ENCODE results near the gene LRP1B. TPM values are rescaled to one million over a fixed set of nuclear protein-coding genes. Genes with fewer than 3 reads are reported as not detected.

LRP1B gene
- polyA plus RNA-seq, 1 of the 3 experiments (the other 2 are of a cell fraction) = 0.28 TPM

DNA sequence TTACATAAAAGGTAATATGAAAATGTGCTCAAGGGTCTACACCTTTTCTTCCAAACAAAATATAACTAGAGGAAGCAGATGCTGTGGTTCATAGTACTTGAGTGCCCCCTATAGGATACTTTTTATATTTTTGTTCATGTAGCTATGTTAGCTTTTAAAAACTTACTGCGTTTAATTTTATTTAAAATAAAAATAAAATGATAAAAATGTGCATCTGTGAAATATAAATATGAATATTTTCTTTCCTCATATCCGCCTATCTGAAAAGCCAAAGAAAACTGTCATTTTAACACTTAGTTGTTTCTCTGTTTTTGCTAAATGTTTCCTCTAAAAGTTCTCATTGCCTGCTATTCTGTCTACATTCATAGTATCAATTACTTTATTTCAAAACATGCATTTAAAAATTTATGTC lies 9.6 kb upstream of the LRP1B start:
- Histone ChIP-seq H3F3A (replicated peaks; ENCODE audit: insufficient read depth) (no peaks in the 10 kb centered on the region), H3K27me3 (ENCODE audit: insufficient read depth) (no peaks in the 10 kb centered on the region), H2AFZ (ENCODE audit: low read depth) (0 out of 2 replicates have a peak overlapping the region, but pooled peaks have one; percentile 11), H3K4me2 (no peak overlapping the region), H3K79me2 (ENCODE audit: insufficient read depth) (no peaks in the 10 kb centered on the region), H3K9me3 (no peaks in the 10 kb centered on the region), H3K36me3 (replicated peaks in 1 of 2; ENCODE audit: control insufficient read depth in 1 of 2, insufficient read depth in 2 of 2, low read length in 1 of 2) (no peaks in the 10 kb centered on the region), H3K27ac (ENCODE audit: low read depth in 2 of 2, low read length in 1 of 2) (peak overlapping the region in 1 of 2 experiments; percentile 81; a peak in 2 of 4 replicates), H4K20me1 (ENCODE audit: insufficient read depth) (no peaks in the 10 kb centered on the region), H3K9me2 (no peaks in the 10 kb centered on the region), H3K4me3 (ENCODE audit: low read depth in 2 of 2, low read length in 1 of 2) (no peak overlapping the region), H3K4me1 (ENCODE audit: control insufficient read depth in 1 of 2, insufficient read depth in 2 of 2, low read depth in 1 of 2, low read length in 1 of 2) (peaks cover 0 to 11% of the 10 kb centered on the region in 2 experiments; a peak in 2 of 4 replicates), H3K9ac (no peak overlapping the region)
- CTCF ChIA-PET = interaction anchor here (0.5 to 2.6 kb wide), 20 partner anchors 9 to 1276 kb away, joined by 3 to 18 read pairs (median 4); partner anchors contain the start of gene LRP1B
- DNase-seq = no peak
- WGBS (ENCODE audit: low lambda C conversion rate) = 3% methylated on average over 2 of the region's 2 CpGs
- POLR2A ChIA-PET = no interaction called here
- TF ChIP-seq RAD21 (IDR thresholded peaks at IDR 0.05; ENCODE audit: low read length) (peak; percentile 84), ELF1 (IDR thresholded peaks at IDR 0.05) (no peak)
- TF ChIP-seq, protein P1, sequence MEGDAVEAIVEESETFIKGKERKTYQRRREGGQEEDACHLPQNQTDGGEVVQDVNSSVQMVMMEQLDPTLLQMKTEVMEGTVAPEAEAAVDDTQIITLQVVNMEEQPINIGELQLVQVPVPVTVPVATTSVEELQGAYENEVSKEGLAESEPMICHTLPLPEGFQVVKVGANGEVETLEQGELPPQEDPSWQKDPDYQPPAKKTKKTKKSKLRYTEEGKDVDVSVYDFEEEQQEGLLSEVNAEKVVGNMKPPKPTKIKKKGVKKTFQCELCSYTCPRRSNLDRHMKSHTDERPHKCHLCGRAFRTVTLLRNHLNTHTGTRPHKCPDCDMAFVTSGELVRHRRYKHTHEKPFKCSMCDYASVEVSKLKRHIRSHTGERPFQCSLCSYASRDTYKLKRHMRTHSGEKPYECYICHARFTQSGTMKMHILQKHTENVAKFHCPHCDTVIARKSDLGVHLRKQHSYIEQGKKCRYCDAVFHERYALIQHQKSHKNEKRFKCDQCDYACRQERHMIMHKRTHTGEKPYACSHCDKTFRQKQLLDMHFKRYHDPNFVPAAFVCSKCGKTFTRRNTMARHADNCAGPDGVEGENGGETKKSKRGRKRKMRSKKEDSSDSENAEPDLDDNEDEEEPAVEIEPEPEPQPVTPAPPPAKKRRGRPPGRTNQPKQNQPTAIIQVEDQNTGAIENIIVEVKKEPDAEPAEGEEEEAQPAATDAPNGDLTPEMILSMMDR (IDR thresholded peaks at IDR 0.05) = peak; percentile 73

DNA sequence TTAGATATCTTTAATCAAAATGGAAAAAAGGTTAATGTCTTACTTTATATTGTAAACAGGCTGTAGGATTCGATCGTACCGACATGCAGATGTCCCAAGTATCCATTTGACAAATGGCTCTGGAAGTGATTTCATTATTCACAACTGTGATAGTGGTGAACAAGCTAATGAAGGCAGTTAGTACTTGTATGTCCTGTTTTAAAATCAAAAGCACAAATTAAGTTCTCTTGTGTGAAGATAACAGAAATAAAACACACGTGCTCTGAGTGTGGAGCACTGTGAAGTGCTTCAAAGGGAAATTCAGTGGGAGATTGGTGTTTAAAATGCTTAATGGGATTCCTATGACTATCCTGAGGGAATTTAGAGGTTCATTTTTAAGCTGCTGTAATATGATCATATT lies 8.6 kb upstream of the LRP1B start:
- peaks cover 0 to 17% of the 10 kb centered on the region in 2 experiments; a peak in 3 of 4 replicates for H3K4me1 ChIP-seq (ENCODE audit: control insufficient read depth in 1 of 2, insufficient read depth in 2 of 2, low read depth in 1 of 2, low read length in 1 of 2)
- H2AFZ ChIP-seq (ENCODE audit: low read depth) = peak overlapping the region; percentile 74; the same call in 1 of the 2 replicates
- WGBS (ENCODE audit: low lambda C conversion rate) = 22% methylated on average over 4 of the region's 4 CpGs
- peak; percentile 11 for DNase-seq
- H3K27ac ChIP-seq (ENCODE audit: low read depth in 2 of 2, low read length in 1 of 2) = peak overlapping the region in 1 of 2 experiments; percentile 81; a peak in 2 of 4 replicates
- no peak overlapping the region for H3K4me2 ChIP-seq
- no peaks in the 10 kb centered on the region for H3K9me3 ChIP-seq
- H3K27me3 ChIP-seq (ENCODE audit: insufficient read depth) = no peaks in the 10 kb centered on the region
- no peak overlapping the region for H3K9ac ChIP-seq
- CTCF ChIA-PET = interaction anchor here (0.6 to 2.6 kb wide), 9 partner anchors 8 to 1511 kb away, joined by 3 to 18 read pairs (median 3); partner anchors contain the start of gene LRP1B
- no peaks in the 10 kb centered on the region for H4K20me1 ChIP-seq (ENCODE audit: insufficient read depth)
- H3K36me3 ChIP-seq (replicated peaks in 1 of 2; ENCODE audit: control insufficient read depth in 1 of 2, insufficient read depth in 2 of 2, low read length in 1 of 2) = no peaks in the 10 kb centered on the region
- H3K4me3 ChIP-seq (ENCODE audit: low read depth in 2 of 2, low read length in 1 of 2) = no peak overlapping the region
- TF ChIP-seq RAD21 (IDR thresholded peaks at IDR 0.05; ENCODE audit: low read length) = peak; percentile 37
- no peak for TF ChIP-seq RFX5 (IDR thresholded peaks at IDR 0.05; ENCODE audit: low read length)
- peak in 1 of 2 experiments; percentile 79; a peak in 2 of 4 replicates for TF ChIP-seq EP300 (IDR thresholded peaks at IDR 0.05; ENCODE audit: borderline replicate concordance in 1 of 2, low read depth in 1 of 2, low read length in 1 of 2)
- peak; percentile 74 for TF ChIP-seq RCOR1 (IDR thresholded peaks at IDR 0.05; ENCODE audit: low read length)
- 0 out of 2 replicates have a peak, but pooled peaks have one; percentile 46 for TF ChIP-seq MXI1 (IDR thresholded peaks at IDR 0.05; ENCODE audit: low read depth, low read length)
- peak; percentile 71 for TF ChIP-seq GATA2 (CRISPR knock-in tag; IDR thresholded peaks at IDR 0.05)
- TF ChIP-seq POLR2AphosphoS5 (IDR thresholded peaks at IDR 0.05; ENCODE audit: low read depth, low read length) = no peak
- TF ChIP-seq, protein P2, sequence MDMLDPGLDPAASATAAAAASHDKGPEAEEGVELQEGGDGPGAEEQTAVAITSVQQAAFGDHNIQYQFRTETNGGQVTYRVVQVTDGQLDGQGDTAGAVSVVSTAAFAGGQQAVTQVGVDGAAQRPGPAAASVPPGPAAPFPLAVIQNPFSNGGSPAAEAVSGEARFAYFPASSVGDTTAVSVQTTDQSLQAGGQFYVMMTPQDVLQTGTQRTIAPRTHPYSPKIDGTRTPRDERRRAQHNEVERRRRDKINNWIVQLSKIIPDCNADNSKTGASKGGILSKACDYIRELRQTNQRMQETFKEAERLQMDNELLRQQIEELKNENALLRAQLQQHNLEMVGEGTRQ (IDR thresholded peaks at IDR 0.05; ENCODE audit: borderline replicate concordance, low read depth, low read length) = no peak
- TF ChIP-seq FOXJ3 (CRISPR knock-in tag; IDR thresholded peaks at IDR 0.05) = 0 out of 2 replicates have a peak, but pooled peaks have one; percentile 32
- no peak for TF ChIP-seq FOXM1 (IDR thresholded peaks at IDR 0.05; ENCODE audit: low read depth)
- TF ChIP-seq CHD2 (IDR thresholded peaks at IDR 0.05; ENCODE audit: low read length, partially characterized antibody) = peak; percentile 12
- TF ChIP-seq SMC3 (IDR thresholded peaks at IDR 0.05; ENCODE audit: low read depth, low read length) = peak; percentile 16; the same call in 1 of the 2 replicates
- POLR2A ChIA-PET = no interaction called here
- H3K9me2 ChIP-seq = no peaks in the 10 kb centered on the region
- no peaks in the 10 kb centered on the region for H3K79me2 ChIP-seq (ENCODE audit: insufficient read depth)
- H3F3A ChIP-seq (replicated peaks; ENCODE audit: insufficient read depth) = no peaks in the 10 kb centered on the region
